Mesendoderm (in vitro differentiated cells): ENCODE results near the gene CACNB2.

Source experiments
- DNase-seq: peaks from one replicate; pipeline ENCODE4 v3.0.0; 2013
- H2AK5ac ChIP-seq: 2 replicates; pipeline ENCODE4 v1.6.1; 2013; ENCODE audit warnings: low read length, inconsistent platforms
- H2BK120ac ChIP-seq: 2 replicates; pipeline ENCODE4 v1.6.1; 2013; ENCODE audit warnings: low read depth, mild to moderate bottlenecking, low read length, moderate library complexity, mixed read lengths
- H2BK15ac ChIP-seq: replicated peaks from 2 replicates; pipeline ENCODE4 v1.6.1; 2013; ENCODE audit warnings: low read depth, mild to moderate bottlenecking, moderate library complexity
- H2BK5ac ChIP-seq: 2 replicates; pipeline ENCODE4 v1.6.1; 2013; ENCODE audit warnings: low read length, inconsistent platforms
- H3K18ac ChIP-seq: 2 replicates; pipeline ENCODE4 v1.6.1; 2013; ENCODE audit warnings: mild to moderate bottlenecking, low read length, mixed read lengths
- H3K23ac ChIP-seq: one replicate; pipeline ENCODE4 v1.6.1; 2013; ENCODE audit warnings: low read length
- H3K27ac ChIP-seq: 2 replicates; pipeline ENCODE4 v1.5.1; 2013; ENCODE audit warnings: low read depth, mild to moderate bottlenecking, inconsistent platforms, low read length, moderate library complexity
- H3K27me3 ChIP-seq: 2 replicates; pipeline ENCODE4 v1.6.1; 2013; ENCODE audit warnings: low read length, control low read depth, mild to moderate bottlenecking, inconsistent platforms; ENCODE audit not compliant: insufficient read depth, poor library complexity
- H3K36me3 ChIP-seq: 2 replicates; pipeline ENCODE4 v1.6.1; 2013; ENCODE audit warnings: low read length, inconsistent platforms; ENCODE audit not compliant: control insufficient read depth, insufficient read depth
- H3K4ac ChIP-seq: one replicate; pipeline ENCODE4 v1.6.1; 2013; ENCODE audit warnings: low read depth, mild to moderate bottlenecking, low read length, moderate library complexity
- H3K4me1 ChIP-seq: 2 replicates; pipeline ENCODE4 v1.6.1; 2013; ENCODE audit warnings: low read depth, low read length, inconsistent platforms; ENCODE audit not compliant: control insufficient read depth
- H3K4me2 ChIP-seq: 2 replicates; pipeline ENCODE4 v1.6.1; 2013; ENCODE audit warnings: low read length
- H3K4me3 ChIP-seq: 2 replicates; pipeline ENCODE4 v1.5.1; 2013; ENCODE audit warnings: mild to moderate bottlenecking, low read length
- H3K56ac ChIP-seq: one replicate; pipeline ENCODE4 v1.6.1; 2013; ENCODE audit warnings: low read length
- H3K79me1 ChIP-seq: 2 replicates; pipeline ENCODE4 v1.6.1; 2013; ENCODE audit warnings: low read length, inconsistent platforms
- H3K79me2 ChIP-seq: 2 replicates; pipeline ENCODE4 v1.6.1; 2013; ENCODE audit warnings: mild to moderate bottlenecking, low read length; ENCODE audit not compliant: control insufficient read depth, insufficient read depth
- H3K9ac ChIP-seq: 2 replicates; pipeline ENCODE4 v1.6.1; 2013; ENCODE audit warnings: low read length, inconsistent platforms
- H4K5ac ChIP-seq: one replicate; pipeline ENCODE4 v1.6.1; 2013; ENCODE audit warnings: low read length
- H4K8ac ChIP-seq: one replicate; pipeline ENCODE4 v1.6.1; 2013; ENCODE audit warnings: low read depth, mild to moderate bottlenecking, control low read depth, low read length, moderate library complexity
- WGBS: extraction: QIAGEN DNeasy Blood & Tissue Kit; methylation state at CpG from one replicate; pipeline ENCODE4 v1.1.7; 2013; ENCODE audit warnings: low lambda C conversion rate, missing lambda C conversion rate; ENCODE audit not compliant: insufficient coverage; ENCODE audit errors: extremely low coverage; 5-methylcytosine and 5-hydroxymethylcytosine counted together

The CACNB2 gene

GRCh38 chr10:18423058-18423637 is 282.9 kb downstream of the CACNB2 start:
- WGBS: 100% methylated on average over 1 of the region's 4 CpGs

GRCh38 chr10:18424200-18424599 is 284.0 kb downstream of the CACNB2 start:
- Histone ChIP-seq H3K79me2 (no peaks in the 10 kb centered on the region), H3K27me3 (no peaks in the 10 kb centered on the region), H2BK120ac (no peak overlapping the region), H3K18ac (no peak overlapping the region), H3K4me3 (no peak overlapping the region), H3K4me2 (no peak overlapping the region), H3K23ac (no peak overlapping the region), H2BK5ac (no peak overlapping the region), H3K79me1 (no peaks in the 10 kb centered on the region), H3K27ac (no peak overlapping the region), H2AK5ac (no peak overlapping the region), H2BK15ac (no peak overlapping the region), H3K9ac (no peak overlapping the region), H4K5ac (no peak overlapping the region), H3K36me3 (no peaks in the 10 kb centered on the region), H4K8ac (no peak overlapping the region), H3K4ac (no peak overlapping the region), H3K4me1 (no peaks in the 10 kb centered on the region), H3K56ac (no peak overlapping the region)
- DNase-seq: peak; percentile 49
- WGBS: no CpG with 5 or more reads among the region's 8 CpGs

More at GRCh38 chr10:18423058-18423637, 282.9 kb downstream of the CACNB2 start:
- Histone ChIP-seq H3K36me3 (no peaks in the 10 kb centered on the region), H3K27me3 (no peaks in the 10 kb centered on the region), H2BK5ac (no peak overlapping the region), H3K79me1 (no peaks in the 10 kb centered on the region), H4K5ac (no peak overlapping the region), H2BK120ac (no peak overlapping the region), H3K4me2 (no peak overlapping the region), H3K4ac (no peak overlapping the region), H3K4me1 (no peaks in the 10 kb centered on the region), H4K8ac (no peak overlapping the region), H3K56ac (no peak overlapping the region), H3K18ac (no peak overlapping the region), H2AK5ac (no peak overlapping the region), H3K23ac (no peak overlapping the region), H3K4me3 (no peak overlapping the region), H3K9ac (no peak overlapping the region), H2BK15ac (no peak overlapping the region), H3K27ac (no peak overlapping the region), H3K79me2 (no peaks in the 10 kb centered on the region)
- peak; percentile 13 for DNase-seq

GRCh38 chr10:18429335-18429734 is 289.1 kb downstream of the CACNB2 start:
- no peaks in the 10 kb centered on the region for H3K79me1 ChIP-seq

GRCh38 chr10:18436902-18437301 is 296.7 kb downstream of the CACNB2 start:
- no peaks in the 10 kb centered on the region for H3K27me3 ChIP-seq
- no peak overlapping the region for H3K4me2 ChIP-seq
- no peak overlapping the region for H3K23ac ChIP-seq
- H2AK5ac ChIP-seq: no peak overlapping the region
- WGBS: no CpG with 5 or more reads among the region's 1 CpG
- no peak overlapping the region for H3K9ac ChIP-seq
- no peaks in the 10 kb centered on the region for H3K36me3 ChIP-seq
- H3K4me1 ChIP-seq: no peaks in the 10 kb centered on the region
- H2BK15ac ChIP-seq: no peak overlapping the region
- no peak for DNase-seq
- no peak overlapping the region for H4K8ac ChIP-seq
- H3K18ac ChIP-seq: no peak overlapping the region
- H3K79me2 ChIP-seq: no peaks in the 10 kb centered on the region
- no peak overlapping the region for H2BK5ac ChIP-seq
- H3K79me1 ChIP-seq: no peaks in the 10 kb centered on the region
- no peak overlapping the region for H3K4me3 ChIP-seq
- no peak overlapping the region for H3K56ac ChIP-seq
- no peak overlapping the region for H4K5ac ChIP-seq
- no peak overlapping the region for H3K4ac ChIP-seq
- no peak overlapping the region for H3K27ac ChIP-seq
- H2BK120ac ChIP-seq: no peak overlapping the region

More at GRCh38 chr10:18429335-18429734, 289.1 kb downstream of the CACNB2 start:
- no peak overlapping the region for H3K18ac ChIP-seq
- no peak overlapping the region for H4K8ac ChIP-seq
- no peak overlapping the region for H3K27ac ChIP-seq
- H3K9ac ChIP-seq: no peak overlapping the region
- H3K79me2 ChIP-seq: no peaks in the 10 kb centered on the region
- no peak overlapping the region for H3K4me2 ChIP-seq
- no peaks in the 10 kb centered on the region for H3K36me3 ChIP-seq
- peak; percentile 7 for DNase-seq
- no peak overlapping the region for H2AK5ac ChIP-seq
- H3K4me1 ChIP-seq: no peaks in the 10 kb centered on the region
- H3K4me3 ChIP-seq: no peak overlapping the region
- H3K27me3 ChIP-seq: no peaks in the 10 kb centered on the region
- no peak overlapping the region for H3K23ac ChIP-seq
- no peak overlapping the region for H2BK5ac ChIP-seq
- WGBS: no CpG with 5 or more reads among the region's 3 CpGs
- no peak overlapping the region for H4K5ac ChIP-seq
- H3K56ac ChIP-seq: no peak overlapping the region
- H3K4ac ChIP-seq: no peak overlapping the region
- no peak overlapping the region for H2BK120ac ChIP-seq
- H2BK15ac ChIP-seq: no peak overlapping the region

GRCh38 chr10:18437486-18437885 is 297.3 kb downstream of the CACNB2 start:
- Histone ChIP-seq H3K23ac (no peak overlapping the region), H3K4me1 (no peaks in the 10 kb centered on the region), H3K27ac (no peak overlapping the region), H3K4me2 (no peak overlapping the region), H3K18ac (no peak overlapping the region), H3K56ac (no peak overlapping the region), H2BK15ac (no peak overlapping the region), H3K79me1 (no peaks in the 10 kb centered on the region), H3K4me3 (no peak overlapping the region), H4K8ac (no peak overlapping the region), H2BK120ac (no peak overlapping the region), H2AK5ac (no peak overlapping the region), H3K4ac (no peak overlapping the region), H3K79me2 (no peaks in the 10 kb centered on the region), H3K9ac (no peak overlapping the region), H2BK5ac (no peak overlapping the region), H3K36me3 (no peaks in the 10 kb centered on the region), H3K27me3 (no peaks in the 10 kb centered on the region), H4K5ac (no peak overlapping the region)
- no peak for DNase-seq
- WGBS: no CpG with 5 or more reads among the region's 5 CpGs
